HG03039 (cell line): ENCODE results near the gene SETD3.

Experiments
- ATAC-seq: cut with Tn5 transposase; IDR thresholded peaks from one replicate; pipeline ENCODE4 v1.9.1; 2021; ENCODE audit warnings: mild to moderate bottlenecking, moderate library complexity; ENCODE audit not compliant: unreplicated experiment

Gene SETD3

DNA sequence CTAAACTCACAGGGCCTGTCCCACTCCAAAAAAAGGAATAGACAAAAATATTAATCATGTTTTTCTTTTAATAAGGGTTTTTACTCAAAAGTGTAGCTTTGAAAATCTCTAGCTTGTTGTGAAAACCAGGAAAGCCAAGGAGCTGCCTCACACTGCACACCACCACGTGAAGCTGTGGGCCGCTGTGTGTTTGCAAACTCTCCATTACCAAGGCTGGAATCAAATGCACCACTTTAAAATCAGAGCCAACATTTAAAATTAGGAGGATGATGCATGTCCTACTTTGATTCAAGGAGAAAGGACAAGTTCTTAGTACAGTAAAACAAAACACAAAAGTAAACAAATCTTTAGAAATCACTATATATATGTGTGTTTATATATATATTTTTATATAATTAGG lies 83.0 kb downstream of the SETD3 start:
- no peak for ATAC-seq

DNA sequence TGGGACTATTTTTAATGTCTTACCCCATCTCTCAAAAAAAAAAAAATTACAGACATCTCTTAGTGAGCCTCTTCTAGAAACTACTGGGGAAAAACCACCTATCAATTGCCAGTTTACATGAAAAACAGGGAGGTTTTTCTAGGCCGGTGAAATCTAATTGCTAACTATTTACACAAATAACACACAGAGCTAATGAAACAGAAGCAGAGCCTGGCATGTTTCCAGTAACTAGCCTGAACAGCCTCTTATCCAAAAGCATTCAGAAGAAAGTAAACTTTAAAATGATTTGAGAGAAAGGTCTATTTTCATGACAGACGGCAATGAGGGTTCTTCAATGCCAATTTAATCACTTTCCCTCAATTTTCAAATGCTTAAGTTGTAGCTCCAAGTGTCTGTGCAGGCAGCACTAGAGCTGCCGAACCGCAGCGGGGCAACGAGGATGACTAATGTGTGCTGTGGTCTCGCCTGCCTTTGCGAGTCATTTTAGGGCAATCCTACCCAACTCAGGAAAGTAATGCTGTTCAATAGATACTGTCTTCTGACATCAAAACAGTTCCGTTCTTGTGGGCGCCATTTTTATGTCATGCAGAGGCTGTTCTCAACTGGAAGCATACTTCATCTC lies 84.6 kb downstream of the SETD3 start:
- no peak for ATAC-seq

DNA sequence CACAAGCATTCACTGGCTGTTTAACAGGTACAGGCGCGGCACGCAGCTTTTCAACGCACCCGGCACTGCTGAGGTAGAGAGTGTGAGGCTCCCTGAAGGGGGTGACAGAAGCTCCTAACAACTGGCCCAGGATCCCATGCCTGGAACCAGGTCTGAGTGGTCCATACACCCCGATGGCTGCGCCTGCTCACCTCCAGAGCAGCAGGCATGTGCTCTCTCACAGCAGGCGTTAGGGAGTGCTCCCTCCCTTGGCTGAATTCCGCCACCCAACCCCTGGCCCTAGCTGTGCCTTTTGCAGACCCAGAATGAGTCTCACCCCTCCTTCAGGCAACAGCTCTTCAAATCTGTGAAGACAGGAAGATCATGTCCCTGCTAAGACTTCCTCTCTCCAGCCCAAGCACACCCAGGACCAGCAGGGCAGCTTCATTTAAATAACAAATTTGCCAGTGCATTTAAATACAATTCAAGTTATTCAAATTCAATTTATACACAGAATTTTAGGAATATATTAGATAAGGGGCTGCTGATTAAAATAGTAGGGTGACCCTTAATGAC lies 86.0 kb downstream of the SETD3 start:
- no peak for ATAC-seq

DNA sequence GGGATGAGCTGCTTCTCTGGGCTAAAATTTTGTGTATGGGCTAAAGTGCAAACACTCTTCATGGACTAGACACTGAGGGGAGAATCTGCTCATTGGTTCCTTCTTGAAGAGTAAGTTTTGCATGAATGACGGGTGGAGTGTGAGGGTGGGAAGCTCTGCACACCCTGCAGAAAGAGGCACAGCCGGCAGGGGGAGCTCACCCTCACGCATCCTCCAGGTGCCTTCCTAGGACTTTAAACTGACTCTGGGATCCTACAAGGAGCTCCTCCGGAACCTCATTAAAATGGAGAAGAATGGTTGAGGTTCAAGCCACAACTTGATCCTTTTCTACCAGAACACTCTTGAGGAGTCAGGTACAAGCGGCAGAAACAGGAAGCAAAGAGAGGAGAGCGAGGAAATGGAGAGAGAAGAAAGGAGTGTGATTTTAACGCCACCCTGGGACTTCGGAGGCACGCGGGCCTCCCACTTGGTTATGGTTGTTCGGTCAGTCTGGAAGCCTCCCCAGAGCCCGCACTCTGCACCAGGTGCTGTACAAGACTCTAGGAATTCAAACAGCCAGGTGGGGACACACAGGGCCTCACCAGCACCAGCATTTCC lies 87.5 kb downstream of the SETD3 start:
- peak; percentile 48 for ATAC-seq

DNA sequence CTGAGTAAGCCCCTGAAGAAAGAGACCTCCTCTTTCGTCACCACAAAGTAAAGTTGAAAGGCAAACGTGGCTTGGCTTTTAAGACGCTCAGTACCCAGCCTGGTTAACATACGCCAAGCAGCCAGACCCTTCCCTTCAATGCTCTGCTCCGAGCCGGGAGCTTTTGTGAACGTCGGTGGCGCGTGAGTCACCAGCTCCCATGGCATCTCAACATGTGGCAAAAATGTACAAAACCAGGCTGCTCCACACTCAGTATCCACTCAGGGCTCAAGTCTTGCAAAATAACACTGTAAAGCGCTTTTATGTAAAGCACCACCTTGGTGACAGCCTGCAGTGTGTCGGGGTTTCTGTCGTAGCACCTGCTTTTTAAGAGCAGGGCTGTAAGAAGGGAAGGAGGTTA lies 89.0 kb downstream of the SETD3 start:
- no peak for ATAC-seq

DNA sequence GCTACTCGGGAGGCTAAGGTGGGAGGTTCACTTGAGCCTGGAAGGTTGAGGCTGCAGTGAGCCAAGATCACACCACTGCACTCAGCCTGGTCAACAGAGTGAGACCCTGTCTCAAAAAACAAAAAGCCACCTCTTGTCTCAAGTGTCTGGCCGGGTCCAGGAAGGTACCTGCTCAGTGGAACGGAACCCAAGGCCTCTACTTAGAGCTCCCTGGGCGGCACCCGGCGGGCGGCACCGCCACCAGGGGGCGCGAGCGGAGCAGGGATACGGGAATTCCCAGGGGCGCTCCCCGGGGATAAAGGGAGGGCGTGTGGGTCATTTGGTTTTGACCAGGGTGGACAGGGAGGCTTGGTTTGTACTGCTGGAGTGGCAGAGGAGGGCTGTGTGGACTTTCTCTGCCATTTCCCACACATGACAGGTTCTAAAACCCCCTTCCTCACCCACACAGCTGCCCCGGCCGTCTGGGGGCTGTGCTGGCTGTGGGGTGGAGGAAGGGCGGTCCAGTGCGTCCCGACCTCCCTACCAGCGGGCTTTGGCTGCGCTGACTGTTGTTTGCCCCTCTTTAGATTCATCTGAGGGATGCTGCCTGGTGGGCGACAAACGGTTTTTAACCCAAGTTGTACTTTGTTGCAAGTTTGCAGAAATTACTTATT lies 91.4 kb downstream of the SETD3 start:
- ATAC-seq, result peak; percentile 52

DNA sequence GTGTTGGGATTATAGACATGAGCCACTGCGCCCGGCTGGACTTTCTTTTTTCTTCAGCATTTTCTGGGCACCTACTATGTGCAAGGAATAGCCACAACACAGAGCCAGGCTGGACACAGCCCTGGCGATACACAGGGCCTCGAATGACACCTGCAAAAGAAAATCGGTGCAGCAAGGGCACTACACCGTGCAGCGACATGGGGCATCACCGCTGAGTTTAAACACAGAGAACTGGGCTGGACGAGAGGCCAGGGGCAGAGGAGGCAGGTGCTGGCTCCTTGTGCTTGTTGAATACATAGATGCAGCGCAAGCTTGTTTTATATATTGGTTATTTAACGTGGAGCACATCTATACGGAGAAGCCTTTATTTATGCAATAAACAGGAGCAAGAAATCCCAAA lies 92.4 kb downstream of the SETD3 start:
- ATAC-seq, result no peak

DNA sequence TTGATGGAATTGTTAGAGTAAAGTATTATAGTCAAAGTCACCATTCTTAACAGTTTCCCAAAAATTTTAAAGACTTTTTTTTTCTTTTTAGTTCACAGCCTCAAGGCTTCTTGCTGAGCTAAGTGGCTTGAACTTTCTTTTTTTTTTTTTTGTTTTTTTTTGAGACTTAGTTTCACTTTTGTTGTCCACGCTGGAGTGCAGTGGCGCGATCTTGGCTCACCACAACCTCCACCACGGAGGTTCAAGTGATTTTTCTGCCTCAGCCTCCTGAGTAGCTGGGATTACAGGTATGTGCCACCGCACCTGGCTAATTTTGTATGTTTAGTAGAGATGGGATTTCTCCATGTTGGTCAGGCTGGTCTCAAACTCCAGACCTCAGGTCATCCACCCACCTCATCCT lies 92.8 kb downstream of the SETD3 start:
- ATAC-seq, result no peak

DNA sequence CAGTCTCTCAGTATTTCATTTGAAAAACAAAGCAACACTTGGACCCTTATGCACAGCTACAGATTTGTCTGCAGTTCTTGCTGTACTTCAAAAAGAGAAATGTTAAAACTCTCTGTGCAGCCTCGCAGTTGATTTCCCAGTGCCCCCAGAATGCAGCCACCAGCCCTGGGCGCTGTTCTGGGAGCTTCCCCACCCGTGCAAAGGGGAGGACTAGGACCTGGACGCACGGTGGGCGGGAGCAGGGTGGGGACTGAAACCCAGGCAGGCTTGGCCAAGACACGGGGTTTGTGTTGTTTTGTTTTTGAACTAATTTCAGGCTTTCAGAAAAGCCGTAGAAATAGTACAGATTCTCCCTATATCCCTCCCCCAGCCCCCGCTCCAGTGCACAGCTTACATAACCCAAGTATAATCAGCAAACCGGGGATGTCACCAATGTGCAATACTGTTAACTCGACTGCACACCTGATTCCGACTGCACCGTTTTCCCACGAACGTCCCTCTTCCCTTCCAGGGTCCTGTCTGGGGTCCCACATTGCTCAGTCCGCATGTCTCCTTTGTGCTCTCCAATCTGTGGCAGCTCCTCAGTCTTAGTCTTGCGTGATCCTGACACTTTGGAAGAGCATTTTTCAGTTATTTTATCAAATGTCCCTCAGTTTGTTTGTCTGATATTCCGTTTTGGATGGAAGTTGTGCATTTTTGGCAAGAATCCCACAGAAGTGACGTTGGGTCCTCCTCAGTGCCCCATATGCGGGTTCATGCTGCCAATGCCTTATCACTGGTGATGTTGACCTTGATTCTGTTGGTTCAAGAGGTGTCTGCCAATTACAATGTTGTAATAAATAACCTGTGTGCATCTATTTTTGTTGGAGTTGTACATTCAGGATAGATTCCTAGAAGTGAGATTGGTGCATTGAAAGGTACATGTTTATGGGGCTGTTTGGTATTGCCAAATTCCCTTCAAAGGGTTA lies 95.9 kb downstream of the SETD3 start:
- ATAC-seq, result no peak

DNA sequence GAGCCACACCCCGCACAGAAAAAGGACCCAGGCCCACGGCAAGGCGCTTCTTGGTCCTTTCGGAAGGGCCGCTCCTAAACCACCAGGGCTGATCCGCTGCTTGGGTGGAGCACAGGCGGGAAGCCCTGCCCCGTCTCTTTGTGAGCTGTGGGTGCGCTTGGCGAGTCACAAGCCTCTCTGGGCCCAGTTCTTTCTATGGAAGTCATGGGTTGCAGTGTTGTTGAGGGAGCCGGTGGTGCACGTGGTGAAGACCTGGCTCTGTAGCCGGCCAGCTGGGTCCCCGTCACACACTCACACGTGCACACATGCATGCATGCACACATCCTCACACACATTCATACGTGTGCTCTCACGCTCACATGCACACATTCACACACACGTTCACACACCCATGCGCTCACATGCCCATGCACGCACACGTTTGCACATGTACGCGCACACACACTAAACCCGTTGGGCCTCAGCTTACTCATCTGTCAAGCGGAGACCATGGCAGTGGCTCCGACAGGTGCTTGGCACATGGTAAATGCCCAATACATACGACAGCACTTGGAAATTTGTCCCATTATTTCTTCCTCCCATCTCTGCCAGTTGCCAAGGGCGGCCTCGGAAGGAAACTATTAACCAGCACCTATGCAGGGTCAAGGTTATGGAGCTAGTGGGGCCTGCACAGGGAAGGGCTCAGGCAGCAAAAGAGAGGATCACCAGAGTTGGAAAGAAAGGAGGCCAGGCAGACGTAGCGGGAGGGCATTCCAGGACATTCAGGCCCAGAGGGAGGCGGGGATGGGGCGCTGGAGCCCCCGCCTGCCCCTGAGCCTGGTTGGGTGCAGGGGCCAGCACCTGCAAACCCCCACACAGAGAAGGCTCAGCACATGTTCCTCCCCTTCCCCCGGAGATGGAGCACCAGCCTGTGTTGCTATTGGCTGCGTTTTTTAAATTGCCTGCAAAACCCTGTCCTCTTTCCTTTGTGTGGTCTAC lies 96.9 kb downstream of the SETD3 start:
- no peak for ATAC-seq

DNA sequence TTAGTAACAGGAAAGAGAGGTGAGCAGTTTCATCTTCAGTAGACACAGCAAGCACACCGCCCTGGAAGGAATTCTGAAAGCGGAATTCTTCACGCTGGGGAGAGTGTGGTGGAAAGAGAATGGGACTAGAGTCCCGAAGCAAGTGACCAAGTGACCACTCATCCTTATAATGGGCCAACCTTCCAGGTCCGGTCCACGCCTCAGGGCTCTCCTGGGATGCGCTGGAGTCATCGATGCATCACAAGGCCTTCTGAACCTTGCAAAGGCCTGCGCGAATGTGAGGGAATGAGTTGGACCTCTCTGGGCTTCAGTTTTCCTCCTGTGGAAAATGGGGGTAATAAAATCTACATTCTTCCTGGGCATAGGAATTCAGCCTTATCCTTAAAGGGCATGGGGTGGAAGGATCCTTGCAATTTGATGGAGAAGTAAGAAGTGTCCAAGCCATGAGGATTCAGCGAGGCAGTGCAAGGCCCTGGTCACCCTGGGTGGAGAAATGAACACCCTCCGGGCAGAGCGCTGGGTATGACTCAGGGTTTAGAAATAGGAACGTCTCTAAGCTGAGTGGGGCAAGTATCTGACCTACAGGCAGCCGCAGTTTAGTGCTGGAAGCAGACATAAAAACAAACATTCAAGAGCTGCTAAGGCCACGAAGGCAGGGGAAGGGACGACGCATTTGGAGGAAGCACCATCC lies 97.7 kb downstream of the SETD3 start:
- ATAC-seq, result no peak

DNA sequence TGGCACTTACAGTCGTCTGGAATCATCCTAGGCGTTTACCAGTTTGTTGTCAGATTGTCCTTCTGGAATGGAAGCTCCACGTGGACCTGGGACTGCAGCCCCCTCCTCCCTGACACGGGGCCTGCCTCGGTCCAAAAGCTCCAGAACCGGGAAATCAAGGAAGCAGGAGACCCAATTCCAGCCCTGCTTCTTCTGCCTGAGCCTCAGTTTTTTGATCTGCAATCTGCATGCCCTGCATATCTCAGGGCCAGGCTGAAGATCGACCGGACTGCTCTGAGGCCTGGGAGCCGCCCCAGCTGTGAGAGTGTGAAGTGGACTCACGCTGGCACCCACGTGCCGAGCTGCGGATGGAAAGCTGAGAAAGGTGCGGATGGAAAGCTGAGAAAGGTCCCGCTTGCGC lies 98.6 kb downstream of the SETD3 start:
- ATAC-seq, result no peak

DNA sequence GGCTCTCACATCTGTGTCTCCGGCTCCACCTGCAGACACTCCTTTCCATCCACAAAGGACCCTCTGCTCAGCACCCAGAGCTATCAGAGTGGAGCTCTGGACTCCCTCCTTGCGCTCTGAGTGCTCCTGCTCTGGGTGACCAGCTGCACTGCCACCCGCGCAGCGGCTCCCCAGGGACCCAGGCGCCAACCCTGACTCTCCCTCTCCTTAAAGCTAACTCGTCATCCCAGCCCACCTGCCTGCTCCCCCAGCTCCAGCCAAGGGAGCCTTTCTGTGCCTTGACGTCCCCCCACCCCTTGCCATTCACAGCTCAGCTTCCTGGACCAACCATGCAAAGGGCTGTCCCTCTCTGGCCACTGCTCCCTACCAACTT lies 99.0 kb downstream of the SETD3 start:
- ATAC-seq, result no peak

DNA sequence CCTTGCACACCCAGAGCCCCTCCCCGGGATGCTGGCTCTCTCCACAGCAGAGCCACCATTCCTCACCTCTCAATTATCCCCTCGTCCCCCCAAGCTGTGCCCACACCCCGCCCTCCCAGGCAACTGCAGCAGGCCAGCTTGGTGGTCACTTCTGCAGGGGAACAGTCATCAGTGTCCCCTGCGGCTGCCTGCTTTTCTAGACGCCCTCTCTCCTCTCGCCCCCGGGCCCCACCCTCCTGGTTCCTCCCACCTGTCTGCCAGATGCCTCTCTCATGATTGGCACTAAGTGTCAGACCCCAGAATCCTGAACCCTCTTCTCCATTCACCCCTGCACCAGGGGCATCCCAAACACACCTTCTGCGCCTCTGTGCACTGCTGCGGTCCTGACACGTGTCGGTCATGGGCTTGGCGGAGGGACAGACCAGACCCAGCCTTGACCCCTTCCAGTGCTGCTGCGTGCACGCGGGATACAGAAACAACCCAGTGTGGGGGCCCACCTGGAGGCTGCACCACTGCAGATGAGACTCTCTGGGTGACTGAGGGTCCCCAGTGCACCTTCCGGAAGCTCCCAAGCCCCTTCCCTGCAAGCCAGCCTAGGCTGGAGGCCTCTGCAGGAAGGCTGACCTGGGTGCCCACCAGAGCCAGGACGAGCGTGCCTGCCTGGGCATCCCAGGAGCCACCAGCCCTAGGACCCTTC lies 99.5 kb downstream of the SETD3 start:
- no peak for ATAC-seq

DNA sequence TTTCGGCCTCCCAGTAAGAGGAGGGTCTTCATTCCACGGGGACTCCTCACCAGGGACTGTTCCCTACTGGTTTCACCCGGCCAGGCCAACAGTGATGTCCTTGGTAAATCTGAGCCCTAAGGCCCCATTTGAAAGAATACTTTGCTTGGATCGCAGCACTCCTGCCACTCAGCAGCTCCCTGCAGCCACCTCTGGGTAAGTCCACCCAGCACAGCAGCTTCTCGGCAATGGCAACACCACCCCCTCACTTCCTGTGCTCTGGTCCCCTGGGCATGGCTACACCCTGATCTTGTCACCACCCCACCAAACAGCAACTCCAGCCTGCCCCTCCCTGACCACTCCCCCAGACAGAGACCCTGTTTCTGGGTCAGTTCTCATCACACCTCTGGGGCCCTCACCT lies 100.3 kb downstream of the SETD3 start:
- no peak for ATAC-seq

DNA sequence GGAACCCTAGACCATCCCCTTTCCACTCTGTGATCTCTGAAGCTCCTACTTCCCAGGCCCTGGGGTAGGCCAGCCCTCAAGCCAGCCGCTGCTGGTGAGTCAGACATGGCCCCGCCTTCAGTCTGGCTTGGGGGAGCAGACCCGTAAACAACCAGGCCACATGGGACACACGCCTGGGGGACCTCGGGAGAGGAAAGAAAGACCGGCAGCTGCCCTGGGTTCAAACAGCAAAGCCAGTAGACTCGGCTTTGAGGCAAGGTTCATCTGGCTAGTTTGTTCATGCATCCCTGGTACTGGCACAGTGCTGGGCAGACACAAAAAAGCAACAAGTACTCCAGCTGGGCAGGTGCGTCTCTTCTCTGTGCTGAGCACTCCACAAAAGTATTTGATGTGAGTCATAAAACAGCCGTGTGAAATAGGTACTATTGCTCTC lies 101.9 kb downstream of the SETD3 start:
- ATAC-seq, result no peak

DNA sequence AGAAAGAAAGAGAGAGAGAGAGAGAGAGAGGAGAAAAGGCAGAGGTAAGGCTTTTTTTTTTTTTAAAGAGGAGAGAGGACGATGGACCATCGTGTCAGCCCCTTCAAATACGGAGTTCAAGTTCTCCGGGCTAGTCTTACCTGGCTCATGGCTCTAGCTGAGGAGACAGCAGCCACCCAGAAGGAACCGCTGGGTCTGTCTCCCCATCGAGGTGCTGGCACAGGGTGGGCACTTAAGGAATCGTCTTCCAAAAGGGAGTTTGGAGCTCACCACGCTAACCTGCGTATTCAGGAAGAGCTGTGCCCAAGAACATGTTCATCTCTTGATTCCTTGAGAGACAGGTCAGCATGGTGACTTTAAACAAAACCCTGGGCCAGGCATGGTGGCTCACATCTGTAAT lies 102.7 kb downstream of the SETD3 start:
- no peak for ATAC-seq

DNA sequence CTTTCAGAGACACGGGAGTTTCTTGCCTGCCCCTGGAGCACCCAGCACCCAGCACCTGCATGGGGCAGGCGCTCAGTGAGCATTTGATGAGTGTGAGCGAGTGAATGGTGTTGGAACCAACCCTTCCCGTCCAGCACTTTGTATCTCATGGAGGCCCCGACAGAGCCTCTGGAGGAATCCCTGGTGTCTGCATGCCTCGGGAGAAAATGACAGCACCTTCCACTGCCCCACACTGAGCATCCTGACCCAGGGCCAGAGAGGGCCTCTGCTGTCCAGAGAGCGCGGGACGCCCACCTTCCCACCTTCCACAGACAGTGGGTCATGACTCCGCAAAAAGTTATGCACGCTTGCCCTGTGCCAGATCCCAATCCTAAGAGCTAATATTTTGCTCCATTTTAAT lies 105.7 kb downstream of the SETD3 start:
- no peak for ATAC-seq
